NK-92 (cell line): Measurements from ENCODE around the gene SYNE1.
"Not testable (repeated sequence)": the region's sequence is repeated elsewhere in the genome, so short reads cannot be mapped to it uniquely, and the experiment has no call there.

Experiments used
- DNase-seq: peaks from one replicate; lab custom pipeline; 2025; ENCODE audit not compliant: unreplicated experiment; lab: John Stamatoyannopoulos, UW

The SYNE1 gene

GRCh38 chr6:152572338-152573088, 64.6 kb downstream of the SYNE1 start:
- no peak for DNase-seq

- DNase-seq = no peak
These were observed 65.2 kb downstream of the SYNE1 start for GRCh38 chr6:152571943-152572337.

GRCh38 chr6:152571089-152571488, 66.1 kb downstream of the SYNE1 start:
- no peak for DNase-seq

GRCh38 chr6:152566103-152566875, 70.9 kb downstream of the SYNE1 start:
- DNase-seq = no peak

GRCh38 chr6:152563177-152563576, 74.0 kb downstream of the SYNE1 start:
- no peak for DNase-seq

- DNase-seq = not testable (repeated sequence)
These were observed 78.4 kb downstream of the SYNE1 start for GRCh38 chr6:152558798-152559197.

- no peak for DNase-seq
These were observed 79.7 kb downstream of the SYNE1 start for GRCh38 chr6:152557502-152557901.

- no peak for DNase-seq
These were observed 82.3 kb downstream of the SYNE1 start for GRCh38 chr6:152554851-152555250.

GRCh38 chr6:152552616-152553209, 84.4 kb downstream of the SYNE1 start:
- DNase-seq = no peak

GRCh38 chr6:152543519-152543918, 93.6 kb downstream of the SYNE1 start:
- no peak for DNase-seq

GRCh38 chr6:152540381-152540780, 96.8 kb downstream of the SYNE1 start:
- DNase-seq = no peak

GRCh38 chr6:152534541-152534940, 102.6 kb downstream of the SYNE1 start:
- DNase-seq = no peak

- DNase-seq = no peak
These were observed 104.4 kb downstream of the SYNE1 start for GRCh38 chr6:152532556-152533422.

- DNase-seq = no peak
These were observed 105.5 kb downstream of the SYNE1 start for GRCh38 chr6:152531659-152532058.

- no peak for DNase-seq
These were observed 107.8 kb downstream of the SYNE1 start for GRCh38 chr6:152529369-152529768.

- DNase-seq = not testable (repeated sequence)
These were observed 123.0 kb downstream of the SYNE1 start for GRCh38 chr6:152514120-152514519.

GRCh38 chr6:152509916-152510315, 127.2 kb downstream of the SYNE1 start:
- DNase-seq = no peak

- DNase-seq = no peak
These were observed 128.7 kb downstream of the SYNE1 start for GRCh38 chr6:152508477-152508876.

GRCh38 chr6:152503546-152503945, 133.6 kb downstream of the SYNE1 start:
- no peak for DNase-seq

- DNase-seq = no peak
These were observed 134.6 kb downstream of the SYNE1 start for GRCh38 chr6:152502421-152503188.
